HepG2 (cell line): Measurements from ENCODE around the gene SEC14L5. TPM values are rescaled to one million over a fixed set of nuclear protein-coding genes. Genes with fewer than 3 reads are reported as not detected.

Experiments used
- ATAC-seq: fragments of 200-7000 bp; cut with Tn5 transposase; 3 replicates; pipeline ENCODE4 v1.9.1; 2020; ENCODE audit warnings: mild to moderate bottlenecking, moderate library complexity
- BruUV-seq: library from RNA; stranded (reverse); fragments of 400-500 nt; replicated peaks from 2 replicates; lab custom pipeline; 2021; lab: Mats Ljungman, UMichigan
- CTCF ChIA-PET: fragments of 300-600 bp; formaldehyde crosslinking; extraction: SDS; loops from one replicate; lab custom pipeline; 2021; ENCODE audit warnings: low total read pairs, inconsistent platforms, low intra/inter-chr PET ratio; lab: Yijun Ruan, JAX
- POLR2A ChIA-PET: fragments of 350-600 bp; sonication (Branson Sonifier 250); formaldehyde crosslinking; loops from one replicate; lab custom pipeline; 2020; ENCODE audit warnings: antibody characterized with exemption, inconsistent platforms; lab: Yijun Ruan, JAX
- DNase-seq: peaks from one replicate; pipeline ENCODE4 v3.0.0-alpha.2; 2015; ENCODE audit warnings: low spot score
- FAIRE-seq: peaks from 3 replicates; lab custom pipeline; 2011; peaks lifted over from hg19 to GRCh38; lab: Jason Lieb, UNC
- H2AFZ ChIP-seq: one replicate; pipeline ENCODE4 v1.6.1; 2011; ENCODE audit warnings: low read length, inconsistent platforms
- H3K27ac ChIP-seq: fragments of 300-600 bp; 3 replicates; pipeline ENCODE4 v1.8.0; 2011; ENCODE audit warnings: mixed run types, mild to moderate bottlenecking, mixed read lengths, low read length, inconsistent platforms; ENCODE audit not compliant: insufficient read depth; ENCODE audit errors: extremely low read length
- H3K27me3 ChIP-seq, 2 experiments: fragments of 200-600 bp in 1 of 2; 2 replicates in 1 of 2; 3 replicates in 1 of 2; pipeline versions ENCODE4 v1.6.0 to v1.8.0; 2011; ENCODE audit warnings: low read length in 2 of 2, mild to moderate bottlenecking in 2 of 2, moderate library complexity in 2 of 2, inconsistent platforms in 1 of 2; ENCODE audit not compliant: insufficient read depth in 2 of 2, control insufficient read depth in 1 of 2
- H3K36me3 ChIP-seq, 2 experiments: fragments of 200-600 bp in 1 of 2; replicated peaks in 1 of 2; 2 replicates in 1 of 2; 3 replicates in 1 of 2; pipeline versions ENCODE4 v1.5.1 to v1.8.0; 2011; ENCODE audit warnings: low read length in 2 of 2, inconsistent platforms in 1 of 2; ENCODE audit not compliant: insufficient read depth in 2 of 2, control insufficient read depth in 1 of 2
- H3K4me1 ChIP-seq: 2 replicates; pipeline ENCODE4 v1.5.1; 2012; ENCODE audit warnings: low read length, inconsistent platforms; ENCODE audit not compliant: insufficient read depth
- H3K4me2 ChIP-seq: 2 replicates; pipeline ENCODE4 v1.6.0; 2011; ENCODE audit warnings: low read depth, low read length, inconsistent platforms
- H3K4me3 ChIP-seq, 3 experiments: fragments of 200-600 bp in 1 of 3; sonication (generic), shearing (Covaris generic) in 1 of 3; replicated peaks in 1 of 3; 2 replicates each; pipeline ENCODE4 v1.5.1; 2011 to 2016; ENCODE audit warnings: low read length in 3 of 3, inconsistent platforms in 2 of 3, low read depth in 2 of 3, mild to moderate bottlenecking in 2 of 3, control low read depth in 1 of 3, mixed read lengths in 1 of 3; ENCODE audit not compliant: insufficient read depth in 1 of 3
- H3K79me2 ChIP-seq: one replicate; pipeline ENCODE4 v1.6.1; 2011; ENCODE audit warnings: low read length, inconsistent platforms; ENCODE audit not compliant: insufficient read depth
- H3K9ac ChIP-seq: 2 replicates; pipeline ENCODE4 v1.6.0; 2011; ENCODE audit warnings: mild to moderate bottlenecking, low read depth, low read length, inconsistent platforms; ENCODE audit not compliant: insufficient read depth
- H3K9me3 ChIP-seq: 2 replicates; pipeline ENCODE4 v1.5.1; 2012; ENCODE audit warnings: mild to moderate bottlenecking, low read length
- H4K20me1 ChIP-seq: 2 replicates; pipeline ENCODE4 v1.6.0; 2011; ENCODE audit warnings: inconsistent platforms, mild to moderate bottlenecking, low read length, moderate library complexity; ENCODE audit not compliant: insufficient read depth
- NR2C2 ChIP-seq: sonication (generic); formaldehyde crosslinking; IDR thresholded peaks from 2 replicates; pipeline ENCODE4 v1.4.0; 2020; ENCODE audit warnings: missing genetic modification reagents, mild to moderate bottlenecking, moderate library complexity, borderline replicate concordance
- U2AF2 ChIP-seq: fragments of 200-400 bp; formaldehyde crosslinking; IDR thresholded peaks from 2 replicates; pipeline ENCODE4 v1.6.1; 2017; ENCODE audit warnings: low read depth, mild to moderate bottlenecking, low read length
- ZBTB7A ChIP-seq: sonication (generic); formaldehyde crosslinking; IDR thresholded peaks from 2 replicates; pipeline ENCODE4 v1.8.0; 2022; ENCODE audit warnings: mild to moderate bottlenecking, missing genetic modification reagents
- ZMYM3 ChIP-seq: sonication (generic); formaldehyde crosslinking; IDR thresholded peaks from 2 replicates; pipeline ENCODE4 v1.5.1; 2020; ENCODE audit warnings: mild to moderate bottlenecking, missing genetic modification reagents
- ZNF431 ChIP-seq: sonication (generic); formaldehyde crosslinking; IDR thresholded peaks from 2 replicates; pipeline ENCODE4 v1.9.0; 2022; ENCODE audit warnings: missing genetic modification reagents, low read depth, mild to moderate bottlenecking, borderline replicate concordance
- ZNF737 ChIP-seq: sonication (generic); formaldehyde crosslinking; IDR thresholded peaks from 2 replicates; pipeline ENCODE4 v1.5.0; 2020; ENCODE audit warnings: missing genetic modification reagents, mild to moderate bottlenecking, borderline replicate concordance
- ZNF768 ChIP-seq: sonication (generic); formaldehyde crosslinking; IDR thresholded peaks from 2 replicates; pipeline ENCODE4 v1.4.0; 2020; ENCODE audit warnings: missing genetic modification reagents
- ZNF878 ChIP-seq: sonication (generic); formaldehyde crosslinking; IDR thresholded peaks from 2 replicates; pipeline ENCODE4 v1.8.1; 2023; ENCODE audit warnings: mild to moderate bottlenecking, missing genetic modification reagents, moderate library complexity
- WGBS: methylation state at CpG from one replicate; pipeline ENCODE4 v1.1.6; 2017; ENCODE audit warnings: low lambda C conversion rate; 5-methylcytosine and 5-hydroxymethylcytosine counted together
- in situ Hi-C: cut with HindIII; loops from 2 replicates; pipeline ENCODE4 v1.10.0; 2017; ENCODE audit warnings: low pct_unique_long_range_greater_than_20kb; ENCODE audit not compliant: extremely low pct_ligation_motif_present
- intact Hi-C: fragments of 100-400 bp; cut with micrococcal nuclease; formaldehyde crosslinking; loops from one replicate; pipeline ENCODE4 v1.10.0; 2022; ENCODE audit not compliant: unreplicated experiment
- polyA plus RNA-seq, 8 experiments: library from polyadenylated mRNA; depleted of rRNA in 3 of 8; stranded (reverse) in 7 of 8; unstranded in 1 of 8; fragments of >200 nt; fragmentation: Illumina TruSeq in 4 of 8; extraction: Trizol in 4 of 8; gene quantifications; 2 replicates each; pipeline versions ENCODE4 v1.2.1 to v1.2.3, GENCODE V29; 2011 to 2016; ENCODE audit warnings: low read depth in 4 of 8, missing spikeins in 1 of 8, mixed read lengths in 1 of 8; ENCODE audit not compliant: insufficient read depth in 1 of 8
- total RNA-seq, 5 experiments: library from RNA; depleted of rRNA; stranded (reverse); fragments of >200 nt; fragmentation: Illumina TruSeq; extraction: Trizol; gene quantifications; 2 replicates each; pipeline ENCODE4 v1.2.3, GENCODE V29; 2016; ENCODE audit warnings: low read depth in 1 of 5
- TF ChIP-seq, protein P1 (sequence below): sonication (generic); formaldehyde crosslinking; conservative IDR thresholded peaks from 2 replicates; pipeline ENCODE4 v1.4.0; 2020; ENCODE audit warnings: missing genetic modification reagents
- TF ChIP-seq, protein P2 (sequence below): IDR thresholded peaks from 2 replicates; pipeline ENCODE4 v1.6.1; 2016; ENCODE audit warnings: mild to moderate bottlenecking, missing biosample characterization, missing genetic modification reagents
- TF ChIP-seq, protein P3 (sequence below): sonication (generic); formaldehyde crosslinking; IDR thresholded peaks from 2 replicates; pipeline ENCODE4 v1.8.0; 2022; ENCODE audit warnings: low read depth, missing genetic modification reagents
- TF ChIP-seq, protein P4 (sequence below): sonication (generic); formaldehyde crosslinking; IDR thresholded peaks from 2 replicates; pipeline ENCODE4 v1.8.0; 2022; ENCODE audit warnings: mild to moderate bottlenecking, missing genetic modification reagents; ENCODE audit not compliant: insufficient replicate concordance
- TF ChIP-seq, protein P5 (sequence below): sonication (generic); formaldehyde crosslinking; IDR thresholded peaks from 2 replicates; pipeline ENCODE4 v1.5.0; 2020; ENCODE audit warnings: missing genetic modification reagents
- TF ChIP-seq, protein P6 (sequence below): IDR thresholded peaks from 2 replicates; pipeline ENCODE4 v1.6.1; 2012; ENCODE audit warnings: inconsistent platforms

Gene SEC14L5
- total and polyA plus RNA-seq, 2 of the 13 experiments (the other 11 are each of a cell fraction or from before 2014, with no cell fraction given), result 0.40 to 0.42 TPM

DNA sequence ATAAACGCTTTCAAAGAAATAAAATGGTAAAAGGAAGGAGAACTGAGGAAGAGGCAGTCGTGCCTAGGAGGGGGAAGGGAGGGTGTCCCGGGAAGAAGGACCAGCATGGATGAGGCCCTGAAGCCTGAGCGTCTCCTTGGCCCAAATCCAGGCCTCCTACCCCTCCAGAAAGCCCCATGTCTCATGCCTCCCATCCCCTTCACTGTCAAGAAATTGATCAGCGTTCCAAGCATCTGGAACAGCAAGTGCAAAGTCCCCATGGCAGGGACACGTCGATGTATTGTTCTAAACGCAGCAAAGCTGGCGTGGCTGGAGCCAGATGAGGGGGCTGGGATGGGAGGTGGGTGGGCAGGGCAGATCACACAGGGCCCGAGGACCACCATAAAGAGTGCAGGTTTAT lies 22.6 kb downstream of the SEC14L5 start (continued):
- TF ChIP-seq, protein P1, sequence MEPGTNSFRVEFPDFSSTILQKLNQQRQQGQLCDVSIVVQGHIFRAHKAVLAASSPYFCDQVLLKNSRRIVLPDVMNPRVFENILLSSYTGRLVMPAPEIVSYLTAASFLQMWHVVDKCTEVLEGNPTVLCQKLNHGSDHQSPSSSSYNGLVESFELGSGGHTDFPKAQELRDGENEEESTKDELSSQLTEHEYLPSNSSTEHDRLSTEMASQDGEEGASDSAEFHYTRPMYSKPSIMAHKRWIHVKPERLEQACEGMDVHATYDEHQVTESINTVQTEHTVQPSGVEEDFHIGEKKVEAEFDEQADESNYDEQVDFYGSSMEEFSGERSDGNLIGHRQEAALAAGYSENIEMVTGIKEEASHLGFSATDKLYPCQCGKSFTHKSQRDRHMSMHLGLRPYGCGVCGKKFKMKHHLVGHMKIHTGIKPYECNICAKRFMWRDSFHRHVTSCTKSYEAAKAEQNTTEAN (CRISPR knock-in tag), result no peak
- no peak for TF ChIP-seq U2AF2
- TF ChIP-seq, all 625 proteins: peak for 0

DNA sequence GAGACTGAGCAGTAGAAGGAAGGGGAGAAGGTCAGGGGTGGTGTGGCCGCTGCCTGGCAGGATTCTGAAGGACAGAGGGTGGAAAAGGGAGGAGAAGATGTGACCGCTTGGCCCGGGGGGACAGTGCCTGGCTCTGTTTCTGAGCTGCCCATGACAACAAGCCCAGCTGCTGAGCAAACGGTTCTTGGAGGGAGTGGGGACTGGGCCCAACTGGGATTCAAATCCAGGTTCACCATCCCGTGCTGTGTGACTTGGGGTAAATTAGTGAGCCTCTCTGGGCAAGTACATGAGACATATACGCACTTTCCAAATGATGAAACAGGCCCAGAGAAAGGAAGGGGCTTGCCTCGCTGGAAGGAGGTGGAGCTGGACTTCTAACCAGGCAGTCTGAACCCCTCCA lies 23.3 kb downstream of the SEC14L5 start:
- BruUV-seq, result no TSS peak
- CTCF ChIA-PET, result no interaction called here
- in situ Hi-C loops, result no loop called here
- H3K9ac ChIP-seq, result no peak overlapping the region
- ATAC-seq (peak; percentile 27; the same call in 2 of the 3 replicates), DNase-seq (no peak)
- intact Hi-C loops, result no loop called here
- 0 out of 2 replicates have a peak, but pooled peaks have one; percentile 42 for TF ChIP-seq ZBTB7A (CRISPR knock-in tag)
- TF ChIP-seq ZNF878 (CRISPR knock-in tag), result no peak
- no peak for TF ChIP-seq ZNF431 (CRISPR knock-in tag)
- TF ChIP-seq ZNF768 (CRISPR knock-in tag), result peak; percentile 98
- TF ChIP-seq NR2C2 (CRISPR knock-in tag), result no peak
- TF ChIP-seq, protein P2, sequence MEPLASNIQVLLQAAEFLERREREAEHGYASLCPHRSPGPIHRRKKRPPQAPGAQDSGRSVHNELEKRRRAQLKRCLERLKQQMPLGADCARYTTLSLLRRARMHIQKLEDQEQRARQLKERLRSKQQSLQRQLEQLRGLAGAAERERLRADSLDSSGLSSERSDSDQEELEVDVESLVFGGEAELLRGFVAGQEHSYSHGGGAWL (CRISPR knock-in tag), result no peak
- TF ChIP-seq, protein P3, sequence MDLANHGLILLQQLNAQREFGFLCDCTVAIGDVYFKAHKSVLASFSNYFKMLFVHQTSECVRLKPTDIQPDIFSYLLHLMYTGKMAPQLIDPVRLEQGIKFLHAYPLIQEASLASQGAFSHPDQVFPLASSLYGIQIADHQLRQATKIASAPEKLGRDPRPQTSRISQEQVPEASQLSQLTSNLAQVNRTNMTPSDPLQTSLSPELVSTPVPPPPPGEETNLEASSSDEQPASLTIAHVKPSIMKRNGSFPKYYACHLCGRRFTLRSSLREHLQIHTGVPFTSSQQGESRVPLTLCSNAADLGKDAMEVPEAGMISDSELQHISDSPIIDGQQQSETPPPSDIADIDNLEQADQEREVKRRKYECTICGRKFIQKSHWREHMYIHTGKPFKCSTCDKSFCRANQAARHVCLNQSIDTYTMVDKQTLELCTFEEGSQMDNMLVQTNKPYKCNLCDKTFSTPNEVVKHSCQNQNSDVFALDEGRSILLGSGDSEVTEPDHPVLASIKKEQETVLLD (CRISPR knock-in tag), result no peak
- peak; percentile 27; the same call in 1 of the 2 replicates for TF ChIP-seq ZMYM3
- TF ChIP-seq, protein P4, sequence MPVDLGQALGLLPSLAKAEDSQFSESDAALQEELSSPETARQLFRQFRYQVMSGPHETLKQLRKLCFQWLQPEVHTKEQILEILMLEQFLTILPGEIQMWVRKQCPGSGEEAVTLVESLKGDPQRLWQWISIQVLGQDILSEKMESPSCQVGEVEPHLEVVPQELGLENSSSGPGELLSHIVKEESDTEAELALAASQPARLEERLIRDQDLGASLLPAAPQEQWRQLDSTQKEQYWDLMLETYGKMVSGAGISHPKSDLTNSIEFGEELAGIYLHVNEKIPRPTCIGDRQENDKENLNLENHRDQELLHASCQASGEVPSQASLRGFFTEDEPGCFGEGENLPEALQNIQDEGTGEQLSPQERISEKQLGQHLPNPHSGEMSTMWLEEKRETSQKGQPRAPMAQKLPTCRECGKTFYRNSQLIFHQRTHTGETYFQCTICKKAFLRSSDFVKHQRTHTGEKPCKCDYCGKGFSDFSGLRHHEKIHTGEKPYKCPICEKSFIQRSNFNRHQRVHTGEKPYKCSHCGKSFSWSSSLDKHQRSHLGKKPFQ (CRISPR knock-in tag), result peak; percentile 31
- no peak for TF ChIP-seq ZNF737 (CRISPR knock-in tag)
- TF ChIP-seq, protein P5, sequence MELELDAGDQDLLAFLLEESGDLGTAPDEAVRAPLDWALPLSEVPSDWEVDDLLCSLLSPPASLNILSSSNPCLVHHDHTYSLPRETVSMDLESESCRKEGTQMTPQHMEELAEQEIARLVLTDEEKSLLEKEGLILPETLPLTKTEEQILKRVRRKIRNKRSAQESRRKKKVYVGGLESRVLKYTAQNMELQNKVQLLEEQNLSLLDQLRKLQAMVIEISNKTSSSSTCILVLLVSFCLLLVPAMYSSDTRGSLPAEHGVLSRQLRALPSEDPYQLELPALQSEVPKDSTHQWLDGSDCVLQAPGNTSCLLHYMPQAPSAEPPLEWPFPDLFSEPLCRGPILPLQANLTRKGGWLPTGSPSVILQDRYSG (CRISPR knock-in tag), result no peak
- TF ChIP-seq, protein P6, sequence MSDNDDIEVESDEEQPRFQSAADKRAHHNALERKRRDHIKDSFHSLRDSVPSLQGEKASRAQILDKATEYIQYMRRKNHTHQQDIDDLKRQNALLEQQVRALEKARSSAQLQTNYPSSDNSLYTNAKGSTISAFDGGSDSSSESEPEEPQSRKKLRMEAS, result no peak
- TF ChIP-seq, all 625 proteins: peak for 4
- Histone ChIP-seq H3K27ac (no peak overlapping the region), H3K4me1 (peaks cover 8% of the 10 kb centered on the region), H3K36me3 (no peaks in the 10 kb centered on the region), H3K4me3 (no peak overlapping the region), H3K27me3 (peaks cover 5 to 39% of the 10 kb centered on the region in 2 experiments; a peak in 4 of 5 replicates), H3K9me3 (no peaks in the 10 kb centered on the region), H2AFZ (no peak overlapping the region), H3K79me2 (no peaks in the 10 kb centered on the region), H4K20me1 (no peaks in the 10 kb centered on the region), H3K4me2 (no peak overlapping the region)
- 29% methylated on average over 7 of the region's 7 CpGs for WGBS
- no peak for FAIRE-seq
- POLR2A ChIA-PET, result interaction anchor here (1.2 kb wide), 1 partner anchor 55 kb away, joined by 3 read pairs; no protein-coding TSS in a partner anchor
